H1 (cell line): ENCODE measurements around the gene FCGR3B.
"Not testable (repeated sequence)": the region's sequence is repeated elsewhere in the genome, so short reads cannot be mapped to it uniquely, and the experiment has no call there.

Experiments used
- ATF3 ChIP-seq: IDR thresholded peaks from 2 replicates; pipeline ENCODE4 v1.6.1; 2011; ENCODE audit warnings: low read depth, mild to moderate bottlenecking, low read length; ENCODE audit not compliant: insufficient read depth
- EP300 ChIP-seq, 2 experiments: IDR thresholded peaks; 1 replicate in 1 of 2; 2 replicates in 1 of 2; pipeline ENCODE4 v1.6.1; 2011 to 2012; ENCODE audit warnings: low read depth in 2 of 2, low read length in 2 of 2, mild to moderate bottlenecking in 2 of 2, borderline replicate concordance in 1 of 2, inconsistent platforms in 1 of 2, moderate library complexity in 1 of 2
- EZH2 ChIP-seq: fragments of 200-600 bp; sonication (generic); IDR thresholded peaks from 2 replicates; pipeline ENCODE4 v1.7.1; 2012; ENCODE audit warnings: low read depth, mild to moderate bottlenecking, moderate library complexity, low read length, inconsistent platforms; ENCODE audit not compliant: severe bottlenecking
- POLR2AphosphoS5 ChIP-seq: IDR thresholded peaks from 2 replicates; pipeline ENCODE4 v1.6.1; 2011; ENCODE audit warnings: low read depth, low read length

GRCh38 chr1:161605024-161605423 is 26.0 kb downstream of the FCGR3B start:
- not testable (repeated sequence) for TF ChIP-seq EP300 (IDR thresholded peaks at IDR 0.05; ENCODE audit: borderline replicate concordance in 1 of 2, low read depth in 2 of 2, low read length in 2 of 2); EZH2; ATF3; POLR2AphosphoS5
